HFF-Myc (cell line): ENCODE results near the gene SPATS2L.

Source experiments
- DNase-seq: peaks from one replicate; pipeline ENCODE4 v3.0.0-alpha.2; 2011; ENCODE audit warnings: low read depth; ENCODE audit errors: extremely low read depth
- H3K4me3 ChIP-seq: replicated peaks from 2 replicates; pipeline ENCODE4 v1.5.1; 2011; ENCODE audit warnings: low read depth, mild to moderate bottlenecking, control low read depth, low read length
- TF ChIP-seq, protein P1 (sequence below): IDR thresholded peaks from 2 replicates; pipeline ENCODE4 v1.5.1; 2012; ENCODE audit warnings: mild to moderate bottlenecking, low read depth, low read length, control low read depth; ENCODE audit errors: missing control alignments

Gene SPATS2L

GRCh38 chr2:200472853-200473464, 166.5 kb downstream of the SPATS2L start:
- no peak for DNase-seq
- TF ChIP-seq, protein P1, sequence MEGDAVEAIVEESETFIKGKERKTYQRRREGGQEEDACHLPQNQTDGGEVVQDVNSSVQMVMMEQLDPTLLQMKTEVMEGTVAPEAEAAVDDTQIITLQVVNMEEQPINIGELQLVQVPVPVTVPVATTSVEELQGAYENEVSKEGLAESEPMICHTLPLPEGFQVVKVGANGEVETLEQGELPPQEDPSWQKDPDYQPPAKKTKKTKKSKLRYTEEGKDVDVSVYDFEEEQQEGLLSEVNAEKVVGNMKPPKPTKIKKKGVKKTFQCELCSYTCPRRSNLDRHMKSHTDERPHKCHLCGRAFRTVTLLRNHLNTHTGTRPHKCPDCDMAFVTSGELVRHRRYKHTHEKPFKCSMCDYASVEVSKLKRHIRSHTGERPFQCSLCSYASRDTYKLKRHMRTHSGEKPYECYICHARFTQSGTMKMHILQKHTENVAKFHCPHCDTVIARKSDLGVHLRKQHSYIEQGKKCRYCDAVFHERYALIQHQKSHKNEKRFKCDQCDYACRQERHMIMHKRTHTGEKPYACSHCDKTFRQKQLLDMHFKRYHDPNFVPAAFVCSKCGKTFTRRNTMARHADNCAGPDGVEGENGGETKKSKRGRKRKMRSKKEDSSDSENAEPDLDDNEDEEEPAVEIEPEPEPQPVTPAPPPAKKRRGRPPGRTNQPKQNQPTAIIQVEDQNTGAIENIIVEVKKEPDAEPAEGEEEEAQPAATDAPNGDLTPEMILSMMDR: no peak
- H3K4me3 ChIP-seq: no peak overlapping the region

DNA sequence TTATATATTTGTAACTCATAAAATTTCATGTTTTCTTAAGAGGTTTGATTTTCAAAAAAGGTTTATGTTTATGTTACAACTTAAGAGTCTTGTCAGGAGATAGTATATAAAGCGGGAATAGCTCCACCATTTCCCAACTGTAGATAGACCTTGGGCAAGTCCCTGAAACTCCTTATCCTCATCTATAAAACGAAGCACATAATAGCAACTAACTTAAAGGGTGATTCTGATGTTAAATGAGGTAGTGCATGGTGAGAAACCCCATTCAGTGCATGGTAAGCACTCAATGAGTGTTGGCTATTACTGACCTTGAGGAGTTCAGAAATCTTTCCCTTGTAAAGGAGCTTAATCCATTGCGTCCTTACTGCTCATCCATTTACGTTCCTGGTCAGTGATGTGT, 169.3 kb downstream of the SPATS2L start:
- no peak for DNase-seq
- TF ChIP-seq, protein P1: no peak

GRCh38 chr2:200476836-200477235, 170.3 kb downstream of the SPATS2L start:
- H3K4me3 ChIP-seq: no peak overlapping the region
- TF ChIP-seq, protein P1: no peak
- DNase-seq: no peak

More for the DNA sequence above, 169.3 kb downstream of the SPATS2L start:
- no peak overlapping the region for H3K4me3 ChIP-seq

DNA sequence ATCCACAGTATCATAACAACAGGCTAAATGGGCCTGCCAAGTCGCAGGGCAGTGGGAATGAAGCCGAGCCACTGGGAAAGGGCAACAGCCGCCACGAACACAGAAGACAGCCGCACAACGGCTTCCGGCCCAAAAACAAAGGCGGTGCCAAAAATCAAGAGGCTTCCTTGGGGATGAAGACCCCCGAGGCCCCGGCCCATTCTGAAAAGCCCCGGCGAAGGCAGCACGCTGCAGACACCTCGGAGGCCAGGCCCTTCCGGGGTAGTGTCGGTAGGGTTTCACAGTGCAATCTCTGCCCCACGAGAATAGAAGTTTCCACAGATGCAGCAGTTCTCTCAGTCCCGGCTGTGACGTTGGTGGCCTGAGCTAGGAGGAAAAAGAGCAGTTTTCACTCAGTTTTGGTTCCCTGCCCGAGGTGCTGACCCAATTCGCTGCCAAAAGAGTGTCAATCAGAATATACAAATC, 171.2 kb downstream of the SPATS2L start:
- no peak overlapping the region for H3K4me3 ChIP-seq
- TF ChIP-seq, protein P1: no peak

DNA sequence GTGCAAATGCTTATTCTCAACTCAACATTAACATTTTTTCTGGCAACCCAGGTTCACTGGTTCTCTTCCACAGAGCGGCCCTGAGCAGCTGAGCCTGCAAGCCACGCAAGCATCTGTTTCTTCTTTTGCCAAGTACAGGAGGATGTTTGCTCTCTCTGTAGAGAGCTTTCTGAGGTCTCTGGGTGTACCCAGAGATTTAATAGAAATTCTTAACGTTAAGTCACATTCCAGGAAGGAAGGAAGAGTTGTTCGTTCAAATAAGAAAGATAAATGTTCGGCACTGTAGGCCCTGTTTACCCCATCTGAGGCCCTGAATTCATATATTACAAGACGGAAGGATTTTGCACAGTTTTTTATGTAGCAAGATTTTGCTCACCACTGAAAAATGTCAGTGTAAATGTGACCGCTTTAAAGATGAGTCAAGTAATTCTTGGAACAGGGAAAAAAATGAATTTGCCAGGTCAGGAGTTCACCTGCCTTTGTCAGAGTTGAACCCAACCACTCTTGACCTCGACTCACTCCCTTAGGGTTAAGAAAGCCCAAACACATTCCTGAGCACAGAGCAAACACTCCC, 173.3 kb downstream of the SPATS2L start:
- TF ChIP-seq, protein P1: no peak
- no peak for DNase-seq
- H3K4me3 ChIP-seq: no peak overlapping the region

More for the DNA sequence above, 171.2 kb downstream of the SPATS2L start:
- no peak for DNase-seq

- no peak for DNase-seq
- TF ChIP-seq, protein P1: no peak
Measured at GRCh38 chr2:200482194-200482593, 175.7 kb downstream of the SPATS2L start.

More at GRCh38 chr2:200482194-200482593, 175.7 kb downstream of the SPATS2L start:
- H3K4me3 ChIP-seq: no peak overlapping the region
